CD4-positive, alpha-beta T cell treated with Interleukin-6 at 100 ng/mL for 8 hours (primary cell): ENCODE data around the gene TMEM250.

Experiments used
- DNase-seq: peaks from one replicate; pipeline ENCODE4 v3.0.0-alpha.2; 2020; ENCODE audit warnings: mixed read lengths, low spot score

The TMEM250 gene

DNA sequence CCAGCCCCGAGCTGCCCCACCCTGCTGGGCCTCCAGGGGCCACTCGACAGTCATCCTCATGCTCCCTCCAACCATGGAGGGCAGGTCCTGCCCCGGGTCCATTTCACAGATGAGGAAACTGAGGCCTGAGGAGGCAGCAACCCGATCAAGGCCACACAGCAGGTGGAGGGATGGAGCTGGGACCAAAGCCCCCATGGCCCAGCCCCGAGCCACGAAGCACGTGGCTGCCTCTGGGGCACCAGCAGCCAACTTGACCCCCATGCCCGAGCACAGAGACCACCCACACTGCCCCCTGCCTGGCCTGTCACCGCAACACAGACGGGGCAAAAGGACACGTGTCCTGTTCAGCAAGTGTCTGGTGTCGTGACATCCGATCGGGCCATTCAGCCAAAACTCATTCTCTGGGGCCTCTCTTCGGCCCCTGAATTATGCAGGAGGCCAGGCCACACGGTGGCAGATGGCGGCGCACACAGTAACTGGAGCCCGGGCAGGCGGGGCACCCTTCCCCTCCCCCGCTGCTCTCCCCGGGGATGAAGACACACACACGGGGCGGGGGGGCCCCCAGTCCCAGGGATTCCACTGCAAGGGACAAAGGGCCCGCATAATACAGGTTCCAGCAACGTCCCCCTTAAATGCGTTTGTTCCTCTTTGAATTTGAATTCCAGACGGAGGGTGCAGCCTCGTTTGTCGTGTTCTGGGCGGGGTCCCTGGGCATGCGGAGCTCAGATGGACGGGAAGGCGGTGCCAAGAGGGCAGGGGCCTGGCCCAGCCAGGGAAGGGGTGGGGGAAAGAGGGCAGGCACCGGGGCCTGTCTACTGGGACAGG lies 29.4 kb upstream of the TMEM250 start:
- no peak for DNase-seq

GRCh38 chr9:136147038-136147889 lies 28.6 kb upstream of the TMEM250 start:
- DNase-seq = no peak

DNA sequence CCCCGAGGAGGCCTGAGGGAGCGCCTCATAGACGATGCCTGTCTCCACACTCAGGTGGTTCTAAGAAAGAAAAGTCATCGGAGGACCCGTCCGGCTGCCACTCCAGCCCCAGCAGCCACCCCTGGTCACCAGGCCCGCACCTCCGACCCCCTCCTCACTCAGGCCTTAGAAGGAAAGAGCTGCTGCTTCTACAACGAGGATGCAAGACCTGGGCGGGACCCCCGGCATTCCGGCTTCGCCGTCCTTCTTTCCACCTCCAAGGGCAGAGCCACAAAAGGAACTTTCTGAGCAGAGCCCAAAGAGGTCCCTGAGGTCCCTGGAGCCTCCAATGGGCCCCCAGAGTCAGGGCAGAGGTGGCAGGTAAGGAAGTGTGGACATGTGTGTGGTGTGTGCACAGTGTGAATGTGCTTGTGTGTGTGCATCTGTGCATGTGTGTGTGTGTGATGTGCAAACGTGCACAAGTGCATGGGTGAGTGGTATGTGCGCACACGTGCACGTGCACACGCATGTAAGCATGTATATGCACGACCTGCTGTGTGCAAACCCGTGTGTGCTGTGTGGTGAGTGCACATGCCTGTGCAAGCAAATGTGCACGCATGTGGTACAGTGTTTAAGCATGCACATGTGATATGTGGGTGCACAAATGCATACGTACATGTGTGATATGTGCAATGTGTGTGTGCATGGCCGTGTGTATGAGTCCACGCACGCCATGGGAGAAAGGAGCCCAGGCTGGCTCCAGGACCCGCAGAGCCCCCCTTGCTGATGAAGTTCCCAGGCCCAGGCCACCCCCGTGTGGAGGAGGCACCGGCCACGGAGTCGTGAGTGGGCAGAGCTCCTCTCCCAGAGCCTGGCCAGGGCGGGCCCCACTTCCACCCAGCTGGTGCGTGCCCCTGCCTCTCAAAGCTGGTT lies 27.7 kb upstream of the TMEM250 start:
- no peak for DNase-seq

- DNase-seq = no peak
Observed at GRCh38 chr9:136145580-136145979, 26.9 kb upstream of the TMEM250 start.

DNA sequence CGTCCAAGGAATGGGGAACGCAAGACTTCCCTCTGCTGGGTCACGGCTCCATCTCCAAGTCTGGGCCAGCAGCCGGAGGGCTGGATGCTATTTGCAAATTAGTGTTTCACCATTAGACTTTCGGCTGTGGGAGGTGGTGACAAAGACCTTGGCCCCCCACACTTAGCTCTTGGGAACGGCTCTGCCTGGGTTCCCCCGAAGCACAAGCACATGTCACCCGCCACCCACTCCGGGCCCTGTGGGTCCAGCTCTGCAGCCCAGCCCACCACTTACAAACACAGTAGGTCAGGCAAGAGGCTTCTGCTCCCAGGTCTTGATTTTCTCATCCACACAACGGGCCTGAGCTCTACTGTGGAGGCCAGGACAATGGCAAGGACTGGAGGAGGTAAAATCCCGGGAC lies 25.8 kb upstream of the TMEM250 start:
- DNase-seq = no peak

DNA sequence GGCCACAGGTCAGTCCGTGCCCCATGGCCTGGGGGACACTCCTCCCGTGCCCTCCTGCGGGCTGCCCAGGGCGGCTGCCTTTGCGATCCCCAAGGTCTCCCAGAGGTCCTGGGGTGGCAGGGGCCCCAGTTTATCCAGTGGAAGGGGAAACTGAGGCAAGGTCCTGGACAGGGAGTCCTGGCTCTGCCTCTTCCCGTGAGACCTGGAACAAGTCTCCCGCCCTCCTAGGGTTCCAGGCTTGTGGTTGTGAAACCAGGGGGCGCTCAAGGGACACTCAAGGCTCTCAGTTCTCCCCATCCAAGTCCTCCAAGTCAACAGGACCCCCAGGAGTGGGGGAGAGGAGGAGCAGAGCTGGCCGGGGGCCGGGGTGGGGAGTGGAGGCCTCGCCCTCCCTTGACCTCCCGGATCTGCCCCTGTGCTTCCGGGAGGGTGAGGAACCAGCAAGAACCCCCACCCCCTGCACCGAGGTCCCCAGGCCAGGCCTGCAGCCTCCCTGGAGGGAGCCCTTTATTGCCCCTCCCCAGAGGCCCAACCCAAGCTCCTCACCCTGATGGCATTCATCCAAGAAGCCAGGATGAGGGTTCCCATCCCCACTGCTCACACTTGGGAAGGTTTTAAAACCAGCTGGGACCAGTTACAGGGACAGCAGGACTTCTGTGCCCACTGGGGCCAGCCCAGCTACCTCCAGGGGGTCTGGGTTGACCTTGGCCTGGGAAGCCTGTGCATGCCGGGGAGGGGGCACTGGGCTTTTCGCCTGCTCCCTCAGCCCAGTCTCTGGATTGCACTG lies 24.7 kb upstream of the TMEM250 start:
- no peak for DNase-seq

- no peak for DNase-seq
Observed at GRCh38 chr9:136142859-136143214, 24.2 kb upstream of the TMEM250 start.

GRCh38 chr9:136142414-136142796 lies 23.7 kb upstream of the TMEM250 start:
- no peak for DNase-seq

DNA sequence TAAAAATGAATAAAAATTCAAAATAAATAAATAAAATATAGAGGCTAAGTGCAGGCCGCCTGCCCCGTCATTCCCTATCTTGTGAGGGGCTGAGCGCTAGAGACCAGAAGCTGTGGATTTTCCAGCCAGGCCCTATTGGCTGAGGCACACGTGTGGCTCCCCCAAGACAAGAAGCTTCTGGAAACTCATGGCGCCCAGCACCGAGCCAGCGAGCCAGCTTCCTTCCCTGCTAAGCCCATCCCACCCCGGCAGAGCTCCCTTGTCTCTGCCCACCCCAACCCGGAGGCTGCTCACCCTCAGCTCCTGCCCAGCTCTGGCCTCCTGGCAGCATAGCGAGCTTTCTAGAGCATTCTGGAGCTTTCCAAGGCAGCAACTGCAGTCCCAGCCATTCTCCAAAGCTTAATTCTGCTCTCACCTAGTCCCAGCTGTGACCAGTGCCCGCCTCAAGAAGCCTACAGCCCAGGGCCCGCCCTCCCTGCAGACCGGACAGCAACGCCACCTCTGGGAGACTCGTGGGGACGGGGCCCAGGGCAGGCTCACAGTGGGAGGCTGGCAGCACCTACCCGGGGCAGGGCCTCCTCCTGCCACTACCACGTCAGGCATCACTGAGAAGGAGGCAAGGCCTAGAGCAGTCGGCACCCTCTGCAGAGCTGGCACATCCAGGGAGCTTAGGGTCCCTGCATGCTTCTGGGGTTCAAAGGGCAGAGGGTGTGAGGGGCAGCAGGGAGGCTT lies 23.2 kb upstream of the TMEM250 start:
- DNase-seq = no peak

- DNase-seq = no peak
Observed at GRCh38 chr9:136140966-136141365, 22.3 kb upstream of the TMEM250 start.

GRCh38 chr9:136140046-136140445 lies 21.4 kb upstream of the TMEM250 start:
- no peak for DNase-seq

DNA sequence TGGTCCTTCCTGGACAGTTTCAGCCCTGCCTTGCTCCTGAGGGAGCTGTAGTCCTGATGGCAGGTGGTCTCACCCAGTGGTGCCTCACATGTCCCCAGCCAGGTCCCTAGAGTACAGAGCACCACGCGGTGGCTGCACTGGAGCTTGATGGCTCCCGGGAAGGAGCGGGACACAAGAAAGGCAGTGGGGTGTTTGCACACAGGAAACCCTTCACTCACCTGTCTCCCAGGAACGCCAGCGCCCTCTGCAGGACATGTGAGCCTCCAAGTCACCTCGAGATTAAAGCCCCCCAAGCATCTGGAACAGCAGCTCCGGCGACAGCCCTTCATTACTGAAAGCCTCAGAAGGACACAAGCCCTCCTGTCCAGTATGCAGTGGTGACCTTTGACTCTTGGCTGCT lies 19.9 kb upstream of the TMEM250 start:
- DNase-seq = peak; percentile 26

DNA sequence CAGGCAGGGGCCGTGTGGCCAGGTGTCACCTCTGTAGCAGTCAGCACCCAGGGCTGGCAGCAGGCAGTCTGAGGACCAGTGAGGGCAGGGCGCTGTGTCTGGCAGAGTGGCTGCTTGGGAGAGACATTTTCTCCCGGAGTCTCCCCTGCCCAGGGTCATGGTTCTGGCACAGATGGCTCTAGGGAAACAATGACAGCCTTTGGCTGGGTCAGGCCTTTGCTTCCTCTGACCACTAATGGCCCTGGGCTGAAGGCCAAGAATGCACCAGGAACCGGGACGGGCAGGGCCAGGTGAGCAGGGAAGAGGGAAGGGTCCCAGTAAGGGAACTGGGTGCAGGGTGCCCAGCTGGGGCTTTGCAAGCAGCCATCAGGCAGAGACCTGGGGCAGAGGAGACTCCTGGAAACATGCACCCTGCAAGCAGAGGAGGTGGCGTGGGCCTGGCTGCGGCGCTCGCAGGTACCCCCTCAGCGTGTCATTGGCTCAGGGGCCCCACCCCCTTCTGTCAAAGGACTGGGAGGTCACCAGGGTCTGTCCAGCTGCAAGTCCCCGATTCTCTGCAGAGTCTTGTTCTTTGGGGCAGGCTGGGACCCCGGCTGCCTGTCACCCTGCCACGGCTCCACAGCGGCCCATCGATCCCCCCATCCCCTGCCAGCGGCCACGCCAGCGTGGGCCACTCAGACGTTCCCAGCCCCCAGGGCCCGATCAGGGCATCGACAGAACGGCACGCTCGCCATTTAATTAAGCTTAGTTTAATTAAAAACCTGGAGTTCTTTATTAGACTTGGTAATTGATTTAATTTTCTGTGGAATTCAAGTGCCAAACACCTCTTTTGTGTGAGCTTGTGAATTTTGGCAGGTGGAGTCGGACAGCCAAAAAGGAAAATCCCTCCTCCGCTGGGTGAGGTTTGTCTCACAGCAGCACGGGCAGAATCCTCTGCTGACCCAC lies 18.9 kb upstream of the TMEM250 start:
- DNase-seq = no peak

GRCh38 chr9:136136127-136136925 lies 17.7 kb upstream of the TMEM250 start:
- DNase-seq = no peak

- DNase-seq = no peak
Observed at GRCh38 chr9:136135326-136136126, 16.9 kb upstream of the TMEM250 start.

DNA sequence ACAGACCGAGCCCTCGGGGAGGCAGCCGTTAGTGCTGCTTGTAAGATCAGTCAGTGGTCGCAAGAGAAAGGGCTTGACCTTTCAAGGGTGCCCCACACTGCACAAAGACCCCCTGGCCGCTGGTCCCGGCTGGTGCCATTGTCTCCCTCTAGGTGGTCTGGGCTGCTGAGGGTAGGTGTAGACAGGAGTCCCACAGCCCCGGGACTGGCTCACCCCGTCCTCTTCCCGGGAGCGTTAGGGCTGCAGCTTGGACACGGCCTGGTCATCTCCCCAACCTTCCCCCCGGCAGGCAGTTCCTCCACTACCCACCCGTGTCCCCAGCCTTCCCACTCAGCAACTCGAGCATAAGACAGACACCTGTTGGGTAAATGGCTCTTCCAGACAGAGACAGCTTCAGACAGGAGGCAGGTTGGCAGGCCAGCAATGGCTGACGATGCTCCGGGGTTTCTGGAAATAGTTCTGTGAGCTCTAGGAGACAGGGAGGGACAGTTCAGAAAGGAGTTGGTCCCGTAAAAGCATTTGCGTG lies 15.3 kb upstream of the TMEM250 start:
- DNase-seq = no peak

GRCh38 chr9:136133191-136133958 lies 14.7 kb upstream of the TMEM250 start:
- DNase-seq = no peak
